Common myeloid progenitor, CD34-positive (primary cell): ENCODE data around the gene LTB4R.
"Not testable (repeated sequence)": the region's sequence is repeated elsewhere in the genome, so short reads cannot be mapped to it uniquely, and the experiment has no call there.

Source experiments
- CTCF ChIA-PET: fragments of 350-600 bp; sonication (Branson Sonifier 250); formaldehyde crosslinking; loops from one replicate; lab custom pipeline; 2021; ENCODE audit warnings: antibody characterized with exemption; lab: Charles Lee
- POLR2A ChIA-PET: fragments of 350-600 bp; sonication (Branson Sonifier 250); formaldehyde crosslinking; loops from one replicate; lab custom pipeline; 2021; ENCODE audit warnings: antibody characterized with exemption; lab: Charles Lee
- DNase-seq, 3 donors: peaks; one replicate each; pipeline versions ENCODE4 v3.0.0 to v3.0.0-alpha.2; 2013
- H3K27ac ChIP-seq, 2 experiments: 1 replicate in 1 of 2; 2 replicates in 1 of 2; pipeline ENCODE4 v1.7.0; 2013; ENCODE audit warnings: inconsistent platforms in 2 of 2, low read length in 2 of 2, mild to moderate bottlenecking in 2 of 2, low read depth in 1 of 2, moderate library complexity in 1 of 2; ENCODE audit not compliant: severe bottlenecking in 2 of 2, insufficient read depth in 1 of 2, poor library complexity in 1 of 2
- H3K27me3 ChIP-seq, 5 experiments: replicated peaks in 2 of 5; 1 replicate in 3 of 5; 2 replicates in 2 of 5; pipeline versions ENCODE4 v1.6.1 to v1.7.0; 2013; ENCODE audit warnings: low read length in 4 of 5, mild to moderate bottlenecking in 2 of 5, moderate library complexity in 2 of 5, inconsistent platforms in 1 of 5; ENCODE audit not compliant: insufficient read depth in 5 of 5, control insufficient read depth in 4 of 5
- H3K36me3 ChIP-seq, 4 experiments: 1 replicate in 2 of 4; 2 replicates in 2 of 4; pipeline versions ENCODE4 v1.6.1 to v1.7.0; 2013; ENCODE audit warnings: low read length in 3 of 4, control low read depth in 1 of 4, mild to moderate bottlenecking in 1 of 4; ENCODE audit not compliant: control insufficient read depth in 4 of 4, insufficient read depth in 4 of 4
- H3K4me1 ChIP-seq, 4 experiments: 1 replicate in 3 of 4; 2 replicates in 1 of 4; pipeline versions ENCODE4 v1.6.1 to v1.7.1; 2013; ENCODE audit warnings: low read length in 3 of 4, mild to moderate bottlenecking in 3 of 4, control low read depth in 1 of 4, inconsistent platforms in 1 of 4, moderate library complexity in 1 of 4; ENCODE audit not compliant: control insufficient read depth in 4 of 4, insufficient read depth in 4 of 4; ENCODE audit errors: control extremely low read depth in 1 of 4
- H3K4me3 ChIP-seq, 7 experiments: 1 replicate in 4 of 7; 2 replicates in 3 of 7; pipeline versions ENCODE4 v1.5.1 to v1.7.0; 2013; ENCODE audit warnings: mild to moderate bottlenecking in 7 of 7, low read length in 6 of 7, moderate library complexity in 6 of 7, inconsistent platforms in 2 of 7, low read depth in 2 of 7, control low read depth in 1 of 7; ENCODE audit not compliant: insufficient read depth in 4 of 7, control insufficient read depth in 1 of 7; ENCODE audit errors: extremely low read depth in 1 of 7
- H3K9me3 ChIP-seq, 5 experiments: 1 replicate in 4 of 5; 2 replicates in 1 of 5; pipeline versions ENCODE4 v1.6.1 to v1.7.1; 2013; ENCODE audit warnings: low read length in 4 of 5, mild to moderate bottlenecking in 2 of 5, inconsistent platforms in 1 of 5, low read depth in 1 of 5, moderate library complexity in 1 of 5; ENCODE audit not compliant: control insufficient read depth in 4 of 5, insufficient read depth in 2 of 5; ENCODE audit errors: control extremely low read depth in 1 of 5
- WGBS: methylation state at CpG from one replicate; pipeline ENCODE4 v1.1.5; 2013; ENCODE audit not compliant: insufficient coverage; 5-methylcytosine and 5-hydroxymethylcytosine counted together

LTB4R gene

GRCh38 chr14:24327303-24327702 lies 16.0 kb downstream of the LTB4R start:
- H3K4me3 ChIP-seq = peak overlapping the region in 2 of 7 experiments; percentile 28
- WGBS = no CpG with 5 or more reads among the region's 2 CpGs
- no peak overlapping the region for H3K27ac ChIP-seq
- H3K36me3 ChIP-seq = no peaks in the 10 kb centered on the region
- no peaks in the 10 kb centered on the region for H3K9me3 ChIP-seq
- CTCF ChIA-PET = interaction anchor here (1.2 to 21.7 kb wide), 7 partner anchors 10 to 105 kb away, joined by 3 to 488 read pairs (median 4); partner anchors contain the start of genes CBLN3, CIDEB, DHRS1 and KHNYN
- POLR2A ChIA-PET = no interaction called here
- H3K27me3 ChIP-seq = peaks cover 0 to 5% (median under 1%) of the 10 kb centered on the region in 5 experiments
- peaks cover 9 to 59% (median 45%) of the 10 kb centered on the region in 4 experiments for H3K4me1 ChIP-seq
- DNase-seq = no peak

GRCh38 chr14:24327914-24328313 lies 16.6 kb downstream of the LTB4R start:
- H3K36me3 ChIP-seq, H3K4me3 ChIP-seq, DNase-seq, H3K27me3 ChIP-seq, H3K9me3 ChIP-seq, H3K27ac ChIP-seq, POLR2A ChIA-PET: not testable (repeated sequence)
- WGBS = no CpG with 5 or more reads among the region's 9 CpGs
- CTCF ChIA-PET = interaction anchor here (0.9 to 21.7 kb wide), 8 partner anchors 11 to 105 kb away, joined by 3 to 488 read pairs (median 4); partner anchors contain the start of genes CBLN3, CIDEB, DHRS1 and KHNYN
- peaks cover 9 to 65% (median 51%) of the 10 kb centered on the region in 4 experiments for H3K4me1 ChIP-seq

DNA sequence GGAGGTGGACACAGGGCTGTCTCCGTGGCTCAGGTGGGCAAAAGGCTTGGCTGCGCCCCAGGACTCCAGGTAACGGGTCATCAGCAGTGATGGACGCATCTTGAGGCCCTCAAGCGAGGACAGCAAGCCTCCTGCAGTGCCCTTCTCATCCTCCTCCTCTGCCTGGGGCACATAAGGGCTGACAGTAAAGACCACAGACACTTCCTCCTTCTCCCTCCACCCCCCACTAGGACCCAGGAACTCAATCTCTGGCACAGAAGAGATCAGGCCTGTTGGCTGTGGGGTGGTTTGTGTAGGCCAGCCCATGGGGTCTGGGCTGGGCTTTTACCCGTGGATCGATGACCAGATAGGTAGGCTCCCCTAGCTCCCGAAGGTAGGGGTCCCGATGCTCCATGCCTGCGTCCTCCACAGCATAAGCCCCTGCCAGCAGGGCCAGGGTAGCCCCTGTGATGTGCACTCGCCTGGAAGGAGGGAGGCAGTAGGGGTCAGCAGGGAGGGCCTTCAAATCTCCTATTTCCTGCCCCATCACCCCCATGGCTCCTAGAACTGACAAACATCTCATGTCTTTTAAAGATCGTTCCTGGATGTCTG lies 17.9 kb downstream of the LTB4R start:
- POLR2A ChIA-PET = interaction anchor here (0.5 to 1.0 kb wide), 2 partner anchors 54 to 76 kb away, joined by 3 read pairs; no protein-coding TSS in a partner anchor
- Histone ChIP-seq H3K4me3 (peak overlapping the region in 1 of 7 experiments; percentile 0), H3K9me3 (no peaks in the 10 kb centered on the region), H3K27ac (no peak overlapping the region), H3K36me3 (no peaks in the 10 kb centered on the region), H3K4me1 (peaks cover 12 to 76% (median 63%) of the 10 kb centered on the region in 4 experiments), H3K27me3 (peaks cover 0 to 20% (median 10%) of the 10 kb centered on the region in 5 experiments)
- no peak for DNase-seq
- 96% methylated on average over 8 of the region's 12 CpGs for WGBS
- CTCF ChIA-PET = interaction anchor here (1.0 to 21.7 kb wide), 5 partner anchors 10 to 103 kb away, joined by 3 to 488 read pairs (median 4); partner anchors contain the start of genes CBLN3, CIDEB, DHRS1 and KHNYN

GRCh38 chr14:24329736-24330135 lies 18.4 kb downstream of the LTB4R start:
- Histone ChIP-seq H3K27me3 (peaks cover 0 to 26% (median 10%) of the 10 kb centered on the region in 5 experiments), H3K27ac (no peak overlapping the region), H3K36me3 (no peaks in the 10 kb centered on the region), H3K9me3 (no peaks in the 10 kb centered on the region), H3K4me3 (no peak overlapping the region), H3K4me1 (peaks cover 12 to 76% (median 69%) of the 10 kb centered on the region in 4 experiments)
- WGBS = 46% methylated on average over 9 of the region's 9 CpGs
- ChIA-PET POLR2A (interaction anchor here (0.5 to 1.0 kb wide), 2 partner anchors 53 to 77 kb away, joined by 3 read pairs; no protein-coding TSS in a partner anchor), CTCF (interaction anchor here (1.0 to 21.7 kb wide), 4 partner anchors 9 to 103 kb away, joined by 3 to 488 read pairs (median 197); partner anchors contain the start of genes CBLN3, CIDEB, DHRS1 and KHNYN)
- peak in 2 of 3 donors; percentile 79 to 87 for DNase-seq

DNA sequence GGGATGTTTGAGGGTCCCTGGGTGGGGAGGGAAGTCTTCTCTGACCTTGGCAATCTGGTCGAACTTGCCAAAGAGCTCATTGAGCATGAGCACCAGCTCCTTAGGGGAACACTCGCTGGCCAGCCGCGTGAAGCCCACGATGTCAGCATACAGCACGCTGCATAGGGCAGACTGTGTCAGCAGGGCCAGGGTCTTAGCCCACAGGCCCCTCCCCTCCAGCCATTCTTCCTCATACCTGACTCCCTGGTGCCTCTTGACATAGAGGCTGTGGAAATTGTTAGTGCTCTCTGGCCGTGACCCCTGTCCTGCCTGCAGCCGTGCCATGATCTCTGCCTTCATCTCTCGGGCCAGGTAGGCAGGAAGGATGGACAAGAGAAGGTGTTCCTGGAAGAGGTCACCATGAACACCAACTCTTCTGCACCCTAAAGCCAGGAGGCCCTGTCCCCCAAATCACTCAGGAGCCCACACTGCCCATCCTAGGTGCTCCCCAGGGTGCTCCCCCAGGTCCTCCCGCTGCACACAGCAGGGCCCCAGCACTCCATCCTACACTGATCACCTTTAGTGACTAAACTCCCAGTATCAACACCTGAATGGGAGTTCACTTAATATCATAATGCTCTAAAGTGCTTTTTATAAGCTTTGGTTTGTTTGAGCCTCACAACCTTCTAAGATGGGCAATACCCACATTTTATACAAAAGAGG lies 19.8 kb downstream of the LTB4R start:
- Histone ChIP-seq H3K4me3 (no peak overlapping the region), H3K27ac (no peak overlapping the region), H3K4me1 (peaks cover 14 to 77% (median 74%) of the 10 kb centered on the region in 4 experiments), H3K27me3 (peaks cover 0 to 34% (median 10%) of the 10 kb centered on the region in 5 experiments), H3K9me3 (no peaks in the 10 kb centered on the region), H3K36me3 (peaks cover 0 to under 1% (median under 1%) of the 10 kb centered on the region in 4 experiments)
- no peak for DNase-seq
- ChIA-PET POLR2A (interaction anchor here (0.6 to 2.1 kb wide), 4 partner anchors 10 to 37 kb away, joined by 3 to 5 read pairs (median 3); no protein-coding TSS in a partner anchor), CTCF (interaction anchor here (0.8 to 21.7 kb wide), 13 partner anchors 10 to 101 kb away, joined by 3 to 488 read pairs (median 4); partner anchors contain the start of genes CBLN3, CIDEB, DHRS1 and KHNYN)
- WGBS = 96% methylated on average over 8 of the region's 10 CpGs

GRCh38 chr14:24331731-24332267 lies 20.5 kb downstream of the LTB4R start:
- H3K4me3 ChIP-seq = peak overlapping the region in 2 of 7 experiments; percentile 40 to 63
- H3K27ac ChIP-seq = no peak overlapping the region
- POLR2A ChIA-PET = interaction anchor here (0.6 to 2.1 kb wide), 4 partner anchors 10 to 37 kb away, joined by 3 to 5 read pairs (median 3); no protein-coding TSS in a partner anchor
- H3K36me3 ChIP-seq = peaks cover 0 to 6% (median 4%) of the 10 kb centered on the region in 4 experiments
- H3K4me1 ChIP-seq = peaks cover 19 to 77% (median 72%) of the 10 kb centered on the region in 4 experiments
- H3K27me3 ChIP-seq = peaks cover 0 to 34% (median 10%) of the 10 kb centered on the region in 5 experiments
- no peak for DNase-seq
- H3K9me3 ChIP-seq = no peaks in the 10 kb centered on the region
- 66% methylated on average over 25 of the region's 26 CpGs for WGBS
- CTCF ChIA-PET = interaction anchor here (0.8 to 21.7 kb wide), 14 partner anchors 7 to 101 kb away, joined by 3 to 488 read pairs (median 8); partner anchors contain the start of genes CBLN3, CIDEB, DHRS1 and KHNYN
